GM19452 (cell line): Measurements from ENCODE around the gene GPATCH2L.

ENCODE experiments used
- ATAC-seq: cut with Tn5 transposase; IDR thresholded peaks from one replicate; pipeline ENCODE4 v1.9.1; 2021; ENCODE audit not compliant: unreplicated experiment

Gene GPATCH2L

GRCh38 chr14:76195003-76195402 is 43.3 kb downstream of the GPATCH2L start:
- no peak for ATAC-seq

GRCh38 chr14:76196980-76197695 is 45.4 kb downstream of the GPATCH2L start:
- no peak for ATAC-seq

DNA sequence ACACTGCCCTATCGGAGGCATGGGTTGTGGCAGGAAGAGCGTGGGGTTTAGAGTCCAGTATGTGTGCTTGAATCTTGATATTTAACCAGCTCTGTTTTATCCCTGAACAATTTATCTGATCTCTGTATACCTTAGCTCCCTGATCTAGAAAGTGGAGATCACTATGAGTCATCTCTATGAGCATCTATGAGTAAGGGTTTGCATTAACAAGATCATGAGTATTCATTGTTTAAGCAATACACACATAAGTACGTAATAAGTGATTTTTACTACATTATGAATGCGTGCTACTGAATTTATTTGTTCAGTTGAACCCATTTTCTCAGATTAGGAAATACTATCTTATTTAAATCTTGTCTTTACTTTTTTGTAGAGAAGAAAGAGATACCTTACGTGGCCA is 49.4 kb downstream of the GPATCH2L start:
- ATAC-seq, result no peak

DNA sequence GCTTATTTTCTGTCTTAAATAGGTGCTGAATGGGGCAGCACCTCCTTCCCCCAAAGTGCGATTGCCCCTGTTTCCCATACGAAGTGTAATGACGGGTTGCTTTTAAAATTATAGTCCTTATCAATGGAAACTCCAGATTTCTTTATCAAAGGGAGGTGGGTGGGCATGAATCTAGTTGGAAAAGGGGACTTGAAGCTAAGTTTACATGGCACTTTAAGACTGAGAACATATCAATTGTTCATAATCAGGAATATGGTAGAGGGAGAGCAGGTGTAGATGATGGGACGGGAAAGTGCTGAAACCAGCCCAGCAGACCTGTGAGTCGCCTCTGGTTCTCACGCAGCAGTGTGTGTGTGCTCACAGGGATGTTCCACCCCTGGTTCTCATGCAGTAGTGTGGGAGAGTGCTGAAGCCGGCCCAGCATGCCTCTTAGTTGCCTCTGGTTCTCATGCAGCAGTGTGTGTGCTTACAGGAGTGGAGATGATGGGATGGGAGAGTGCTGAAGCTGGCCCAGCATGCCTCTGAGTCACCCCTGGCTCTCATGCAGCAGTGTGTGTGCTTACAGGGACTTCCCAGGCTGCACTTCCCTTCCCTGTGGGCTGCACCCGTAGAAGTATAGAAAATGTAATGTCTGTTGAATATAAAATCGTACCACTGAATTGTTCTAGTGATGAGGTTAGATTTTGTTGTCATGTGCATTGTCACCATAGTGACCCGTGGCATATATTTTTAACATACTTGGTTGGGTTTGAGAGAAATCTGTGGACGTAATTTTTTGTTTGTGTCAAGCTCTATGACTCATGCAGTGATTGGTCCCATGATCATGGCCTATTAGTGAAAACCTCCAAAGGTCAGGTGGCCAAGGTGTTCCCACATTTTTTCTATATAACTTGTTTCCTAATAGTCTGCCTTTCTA is 51.6 kb downstream of the GPATCH2L start:
- ATAC-seq, result peak; percentile 65

DNA sequence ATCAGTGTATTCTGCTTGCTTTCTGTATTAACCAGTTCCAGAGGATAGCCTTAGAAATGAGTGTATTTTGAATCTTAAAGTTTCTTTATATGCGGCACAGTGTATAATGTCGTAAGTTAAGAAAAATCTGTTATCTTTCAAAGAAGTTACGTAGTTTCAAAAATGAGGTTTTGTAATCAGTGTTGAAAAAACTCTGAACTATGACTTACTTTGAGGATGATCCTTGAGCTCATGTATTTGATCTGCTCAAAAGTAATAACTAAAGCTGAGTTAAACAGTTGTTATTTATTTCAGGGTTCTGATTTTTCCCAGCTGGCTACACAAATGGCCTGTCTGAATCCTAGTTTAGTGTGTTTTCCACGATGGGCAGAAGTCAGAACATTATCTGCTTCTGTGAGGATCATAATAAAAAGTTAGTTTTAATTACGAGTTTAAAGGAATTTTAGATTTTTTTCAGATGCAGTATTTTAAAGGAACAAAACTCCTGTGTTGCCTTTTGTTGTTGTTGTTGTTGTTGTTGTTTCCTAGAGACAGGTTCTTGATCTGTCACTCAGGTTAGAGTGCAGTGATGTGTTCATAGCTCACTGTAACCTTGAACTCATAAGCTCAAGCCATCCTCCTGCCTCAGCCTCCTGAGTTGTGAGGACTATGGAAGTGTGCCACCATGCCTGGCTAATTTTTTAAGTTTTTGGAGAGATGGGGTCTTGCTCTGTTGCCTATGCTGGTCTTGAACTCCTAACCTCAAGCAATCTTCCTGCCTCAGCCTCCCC is 52.9 kb downstream of the GPATCH2L start:
- ATAC-seq, result no peak

GRCh38 chr14:76205708-76206107 is 54.0 kb downstream of the GPATCH2L start:
- ATAC-seq, result no peak

DNA sequence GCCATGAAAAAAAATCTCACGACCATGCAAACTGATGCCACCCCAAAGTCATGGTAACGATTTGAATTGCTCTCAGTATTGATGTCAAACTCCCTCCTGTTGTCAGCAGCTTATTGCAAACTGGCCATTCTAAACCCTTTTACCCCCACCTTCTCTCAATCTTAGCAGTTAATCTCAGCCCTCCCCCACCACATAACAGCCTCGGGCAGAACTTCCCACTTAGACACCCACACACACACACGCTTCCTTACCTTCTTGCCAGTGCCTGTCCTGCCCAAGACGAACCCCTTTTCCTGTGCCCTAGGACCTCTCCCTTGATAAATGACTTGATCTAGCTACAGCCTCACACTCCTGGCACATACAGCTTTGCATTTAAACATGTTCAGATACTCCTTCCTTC is 56.6 kb downstream of the GPATCH2L start:
- no peak for ATAC-seq

DNA sequence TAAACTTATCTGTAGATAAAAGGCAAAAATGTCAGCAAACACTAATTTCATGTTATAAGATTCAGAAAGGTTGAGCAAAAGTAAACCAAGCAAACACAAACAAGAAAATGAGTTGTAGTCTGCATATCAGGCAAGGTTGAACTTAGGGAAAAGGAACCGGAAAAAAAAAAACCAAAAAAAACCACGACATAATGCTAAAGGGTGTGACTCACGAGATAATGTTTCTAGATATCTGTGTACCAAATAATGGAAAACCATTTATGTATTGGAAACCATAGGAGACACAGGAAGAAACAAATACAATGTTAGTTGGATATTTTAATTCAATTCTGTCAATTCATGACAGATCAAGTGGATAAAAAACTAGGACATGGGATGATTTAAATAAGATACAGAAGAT is 60.5 kb downstream of the GPATCH2L start:
- ATAC-seq, result no peak

GRCh38 chr14:76217179-76217578 is 65.5 kb downstream of the GPATCH2L start:
- ATAC-seq, result no peak

DNA sequence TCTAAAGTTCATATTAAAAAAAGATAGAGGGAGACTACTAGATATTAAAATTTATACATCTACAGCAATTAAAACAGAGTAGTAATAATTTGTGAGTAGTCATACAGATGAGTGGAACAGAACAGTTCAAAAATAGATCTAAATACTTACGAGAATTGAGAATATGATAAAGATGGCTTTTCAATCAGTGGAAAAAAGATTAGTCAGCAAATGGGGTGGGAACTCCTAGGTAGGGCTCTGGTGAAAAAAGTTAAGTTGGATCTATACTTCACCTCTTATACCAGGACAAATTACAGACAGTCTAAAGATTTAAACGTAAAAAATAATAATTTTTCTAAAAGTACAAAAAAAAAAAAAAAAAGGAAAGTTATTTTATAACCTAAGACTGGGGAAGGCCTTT is 66.9 kb downstream of the GPATCH2L start:
- ATAC-seq, result no peak

- no peak for ATAC-seq
Observed at GRCh38 chr14:76219873-76220272, 68.2 kb downstream of the GPATCH2L start.

DNA sequence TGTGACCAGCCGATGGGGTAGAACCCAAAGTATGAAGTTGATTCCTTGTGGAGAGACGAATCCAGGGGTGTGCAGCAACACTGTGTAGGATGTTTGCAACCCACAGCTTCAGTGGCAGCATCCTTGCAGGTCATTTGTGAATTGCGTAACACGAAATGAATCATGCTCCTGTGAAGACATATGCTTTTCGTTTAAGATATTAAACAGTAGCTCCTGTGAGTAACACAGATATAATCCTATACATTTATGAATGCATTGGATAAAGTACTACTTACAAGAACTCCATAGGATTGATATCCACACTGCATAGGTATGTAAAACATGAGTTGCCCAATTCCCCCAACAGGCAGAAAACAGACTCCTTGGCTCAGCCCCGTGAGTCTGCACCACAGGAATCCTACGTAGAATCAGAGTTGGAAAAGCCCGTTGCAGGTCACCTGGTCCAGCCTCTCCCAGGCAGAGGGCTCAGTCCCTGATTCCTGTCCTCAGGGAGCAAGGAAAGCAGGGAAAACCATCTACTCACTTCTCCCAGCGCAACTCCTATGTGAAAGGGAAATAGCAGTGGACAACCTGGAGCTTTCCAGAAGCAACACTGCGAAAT is 75.8 kb downstream of the GPATCH2L start:
- no peak for ATAC-seq

DNA sequence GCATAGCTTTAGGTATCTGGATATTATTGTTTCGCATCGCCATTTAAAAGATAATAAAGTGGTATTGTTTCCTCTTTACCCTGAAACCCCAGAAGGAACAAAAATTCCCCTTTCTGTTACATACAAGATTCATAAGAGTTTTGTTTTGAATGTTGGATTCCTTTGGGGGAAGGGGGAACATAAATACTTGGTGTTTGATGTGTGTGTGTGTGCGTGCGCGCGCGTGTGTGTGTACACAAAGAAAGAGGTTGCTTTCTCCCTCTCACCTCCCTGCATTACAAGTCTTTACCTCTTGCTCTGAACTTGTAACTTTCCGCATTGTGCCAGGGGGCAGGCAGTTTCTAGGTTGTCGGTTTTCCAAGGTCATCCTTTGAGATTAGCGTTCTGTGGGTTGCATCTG is 76.4 kb downstream of the GPATCH2L start:
- ATAC-seq, result no peak

- ATAC-seq, result no peak
Observed at GRCh38 chr14:76232800-76233199, 81.1 kb downstream of the GPATCH2L start.

- peak; percentile 16 for ATAC-seq
Observed at GRCh38 chr14:76235628-76236027, 83.9 kb downstream of the GPATCH2L start.

DNA sequence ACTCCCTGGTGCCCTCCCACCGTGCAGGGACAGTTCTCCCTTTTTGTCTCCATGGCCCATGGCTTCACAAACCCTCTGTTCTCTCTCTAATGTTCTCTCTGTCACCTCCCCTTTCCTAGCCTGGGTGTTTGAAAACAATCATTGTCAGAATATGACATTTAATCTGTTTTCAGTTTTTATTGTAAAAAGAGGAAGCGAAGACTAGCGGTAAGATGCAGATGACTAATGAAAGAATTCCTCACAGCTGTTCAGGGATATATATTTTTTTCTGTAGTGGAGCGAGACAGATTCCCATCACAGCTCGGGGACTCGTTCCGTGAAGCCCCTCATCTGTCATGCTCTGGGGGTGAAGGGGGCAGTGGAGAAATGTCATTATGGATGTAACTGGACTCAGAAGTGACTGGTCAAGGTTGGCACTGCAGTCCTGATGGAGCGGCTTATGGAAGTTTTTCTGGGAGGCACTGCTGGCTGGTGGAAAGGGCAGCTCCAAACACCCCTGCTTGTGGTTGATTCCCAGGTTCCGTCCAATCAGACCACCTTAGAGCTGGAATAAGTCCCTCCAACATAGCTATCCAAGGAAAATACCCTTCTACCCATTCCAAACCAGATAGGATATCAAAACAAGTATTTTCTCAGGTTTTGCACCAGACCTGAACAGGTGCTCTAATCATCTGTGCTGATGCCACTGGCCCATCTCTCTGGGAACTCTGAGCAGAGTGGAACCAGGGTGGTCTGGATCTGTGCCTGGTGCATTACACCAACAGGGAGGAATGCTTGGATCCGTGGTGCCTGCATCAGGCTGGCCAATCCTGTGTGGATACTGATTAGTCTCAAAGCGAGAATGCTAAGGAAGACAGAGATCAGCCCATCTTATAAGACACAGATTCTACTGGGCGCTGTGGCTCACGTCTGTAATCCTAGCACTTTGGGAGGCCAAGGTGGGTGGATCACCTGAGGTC is 84.7 kb downstream of the GPATCH2L start:
- ATAC-seq, result peak; percentile 74

GRCh38 chr14:76237349-76237990 is 85.7 kb downstream of the GPATCH2L start:
- ATAC-seq, result no peak

GRCh38 chr14:76245097-76245496 is 93.4 kb downstream of the GPATCH2L start:
- no peak for ATAC-seq

DNA sequence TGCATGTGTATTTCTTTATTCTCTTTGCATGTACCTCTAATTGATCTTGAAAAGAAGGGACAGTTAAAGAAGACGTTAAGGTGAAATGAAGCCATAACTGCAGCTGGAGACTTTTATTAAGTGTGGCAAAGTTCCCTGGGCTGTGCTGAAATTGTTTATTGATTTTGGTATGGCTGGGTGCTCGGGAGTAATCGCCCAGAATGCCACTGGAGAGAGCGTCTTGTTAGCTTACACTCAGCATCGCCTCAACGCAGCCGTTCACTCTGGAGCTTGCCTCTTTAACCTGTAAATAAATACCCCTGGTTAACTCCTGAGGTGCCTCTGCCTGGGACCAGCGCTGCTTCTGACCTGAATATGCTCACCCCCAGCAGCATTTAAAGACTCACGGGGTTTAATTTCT is 98.6 kb downstream of the GPATCH2L start:
- no peak for ATAC-seq
